ENCODE measurements around the gene PHPT1.

GRCh38 chr9:136852664-136853595 lies 3.7 kb downstream of the PHPT1 start:
- no peak for TF ChIP-seq CTCF (IDR thresholded peaks at IDR 0.05)
- TF ChIP-seq POLR2A (IDR thresholded peaks at IDR 0.05): no peak
